ENCODE measurements around the gene IL23R. TPM values are rescaled to one million over a fixed set of nuclear protein-coding genes. Genes with fewer than 3 reads are reported as not detected.

Gene IL23R
- total and polyA plus RNA-seq, 8 donors = 0.06 to 0.31 (median 0.13) TPM; not detected in 3

DNA sequence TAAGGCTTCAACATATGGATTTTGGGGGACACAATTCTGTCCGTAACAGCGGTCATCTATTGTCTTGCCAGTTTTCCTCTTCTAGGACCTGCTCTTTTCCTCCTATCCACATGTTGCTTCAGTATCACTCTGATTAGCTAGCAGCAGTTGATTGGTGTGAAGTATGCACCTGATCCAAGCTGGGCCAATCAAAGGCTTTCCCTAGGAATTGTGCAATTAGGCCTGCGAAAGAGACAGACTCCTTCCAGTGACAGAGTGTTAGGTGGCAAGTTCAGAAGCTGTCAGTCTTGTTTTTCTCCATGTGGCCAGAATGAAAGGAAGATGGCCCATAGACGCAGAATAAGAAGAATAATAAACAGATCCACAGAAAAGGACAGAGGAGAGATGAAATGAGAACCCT, 107.3 kb downstream of the IL23R start:
- no peaks in the 10 kb centered on the region for H3K36me3 ChIP-seq
- DNase-seq (no peak), ATAC-seq (no peak)
- peaks cover 0 to 11% of the 10 kb centered on the region in 2 donors for H3K9me3 ChIP-seq
- H3K4me1 ChIP-seq = no peaks in the 10 kb centered on the region
- H3K4me3 ChIP-seq = no peak overlapping the region
- H3K27me3 ChIP-seq = no peaks in the 10 kb centered on the region
- TF ChIP-seq, protein P1, sequence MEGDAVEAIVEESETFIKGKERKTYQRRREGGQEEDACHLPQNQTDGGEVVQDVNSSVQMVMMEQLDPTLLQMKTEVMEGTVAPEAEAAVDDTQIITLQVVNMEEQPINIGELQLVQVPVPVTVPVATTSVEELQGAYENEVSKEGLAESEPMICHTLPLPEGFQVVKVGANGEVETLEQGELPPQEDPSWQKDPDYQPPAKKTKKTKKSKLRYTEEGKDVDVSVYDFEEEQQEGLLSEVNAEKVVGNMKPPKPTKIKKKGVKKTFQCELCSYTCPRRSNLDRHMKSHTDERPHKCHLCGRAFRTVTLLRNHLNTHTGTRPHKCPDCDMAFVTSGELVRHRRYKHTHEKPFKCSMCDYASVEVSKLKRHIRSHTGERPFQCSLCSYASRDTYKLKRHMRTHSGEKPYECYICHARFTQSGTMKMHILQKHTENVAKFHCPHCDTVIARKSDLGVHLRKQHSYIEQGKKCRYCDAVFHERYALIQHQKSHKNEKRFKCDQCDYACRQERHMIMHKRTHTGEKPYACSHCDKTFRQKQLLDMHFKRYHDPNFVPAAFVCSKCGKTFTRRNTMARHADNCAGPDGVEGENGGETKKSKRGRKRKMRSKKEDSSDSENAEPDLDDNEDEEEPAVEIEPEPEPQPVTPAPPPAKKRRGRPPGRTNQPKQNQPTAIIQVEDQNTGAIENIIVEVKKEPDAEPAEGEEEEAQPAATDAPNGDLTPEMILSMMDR (IDR thresholded peaks at IDR 0.05) = no peak
- no peak overlapping the region for H3K27ac ChIP-seq
- intact Hi-C loops (cut with DNase I) = no loop called here

DNA sequence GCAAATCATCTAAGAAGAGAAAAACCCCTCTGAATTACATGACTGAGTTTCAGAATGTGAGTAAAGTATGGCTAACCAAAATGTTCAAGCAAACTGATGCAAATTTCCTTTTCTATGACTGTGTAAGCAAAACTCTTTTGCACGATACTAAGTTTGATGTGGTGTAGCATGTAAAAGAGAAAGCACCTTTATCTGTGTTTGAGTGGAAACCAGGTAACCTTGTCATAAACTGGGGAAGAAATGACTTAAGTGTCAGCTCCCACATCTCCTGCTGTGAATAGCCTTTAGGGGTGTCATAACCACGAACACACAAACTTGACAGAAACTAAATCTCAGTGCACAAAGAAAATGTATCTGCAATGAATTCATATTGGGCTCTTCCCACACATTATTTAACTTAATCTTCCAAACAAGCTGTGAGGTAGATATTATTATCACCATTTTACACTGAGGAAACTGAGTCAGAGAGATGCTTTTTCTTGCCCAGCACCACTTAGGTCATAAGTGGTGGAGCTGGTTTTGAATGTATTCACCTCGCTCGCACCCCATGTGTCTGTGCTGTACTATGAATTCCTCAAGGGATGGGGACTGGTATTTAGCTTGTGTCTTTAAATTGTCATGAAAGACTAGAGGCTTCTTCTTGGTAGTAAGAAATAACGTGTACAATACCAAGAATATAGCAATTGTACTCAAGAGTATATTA, 108.5 kb downstream of the IL23R start:
- no peaks in the 10 kb centered on the region for H3K27me3 ChIP-seq
- no peak overlapping the region for H3K27ac ChIP-seq
- no peaks in the 10 kb centered on the region for H3K36me3 ChIP-seq
- TF ChIP-seq, protein P1 (IDR thresholded peaks at IDR 0.05) = no peak
- H3K4me1 ChIP-seq = no peaks in the 10 kb centered on the region
- H3K4me3 ChIP-seq = no peak overlapping the region
- H3K9me3 ChIP-seq = peaks cover 0 to 11% of the 10 kb centered on the region in 2 donors
- ATAC-seq (no peak), DNase-seq (no peak)
- intact Hi-C loops (cut with DNase I) = no loop called here

GRCh38 chr1:67280696-67281095, 114.4 kb downstream of the IL23R start:
- Histone ChIP-seq H3K27ac (no peak overlapping the region), H3K9me3 (no peaks in the 10 kb centered on the region), H3K36me3 (no peaks in the 10 kb centered on the region), H3K27me3 (no peaks in the 10 kb centered on the region), H3K4me3 (no peak overlapping the region), H3K4me1 (no peaks in the 10 kb centered on the region)
- TF ChIP-seq, protein P1 (IDR thresholded peaks at IDR 0.05) = no peak
- ATAC-seq (no peak), DNase-seq (no peak)
- intact Hi-C loops (cut with DNase I) = no loop called here

DNA sequence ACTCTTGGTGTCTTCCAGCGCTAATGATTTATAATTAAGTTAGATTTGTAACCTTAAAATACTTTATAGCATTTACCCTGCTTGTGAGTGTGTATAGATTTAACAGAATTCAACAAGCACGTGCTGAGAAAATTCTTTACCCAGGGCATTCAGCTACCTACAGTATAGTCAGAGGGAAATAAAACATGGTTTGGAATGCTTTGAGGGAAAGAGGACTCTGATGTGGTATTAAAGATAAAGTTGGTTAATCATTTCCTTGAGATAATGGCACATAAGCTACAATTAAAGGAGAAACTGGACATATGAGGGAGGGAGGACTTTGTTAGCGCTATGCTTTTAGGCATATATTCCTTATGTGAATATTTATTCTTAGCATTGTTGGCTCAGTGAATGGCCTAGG, 115.0 kb downstream of the IL23R start:
- Histone ChIP-seq H3K36me3 (no peaks in the 10 kb centered on the region), H3K27ac (no peak overlapping the region), H3K4me1 (no peaks in the 10 kb centered on the region), H3K9me3 (no peaks in the 10 kb centered on the region), H3K27me3 (no peaks in the 10 kb centered on the region), H3K4me3 (no peak overlapping the region)
- DNase-seq = no peak
- ATAC-seq = no peak
- intact Hi-C loops (cut with DNase I) = no loop called here
- TF ChIP-seq, protein P1 (IDR thresholded peaks at IDR 0.05) = no peak

DNA sequence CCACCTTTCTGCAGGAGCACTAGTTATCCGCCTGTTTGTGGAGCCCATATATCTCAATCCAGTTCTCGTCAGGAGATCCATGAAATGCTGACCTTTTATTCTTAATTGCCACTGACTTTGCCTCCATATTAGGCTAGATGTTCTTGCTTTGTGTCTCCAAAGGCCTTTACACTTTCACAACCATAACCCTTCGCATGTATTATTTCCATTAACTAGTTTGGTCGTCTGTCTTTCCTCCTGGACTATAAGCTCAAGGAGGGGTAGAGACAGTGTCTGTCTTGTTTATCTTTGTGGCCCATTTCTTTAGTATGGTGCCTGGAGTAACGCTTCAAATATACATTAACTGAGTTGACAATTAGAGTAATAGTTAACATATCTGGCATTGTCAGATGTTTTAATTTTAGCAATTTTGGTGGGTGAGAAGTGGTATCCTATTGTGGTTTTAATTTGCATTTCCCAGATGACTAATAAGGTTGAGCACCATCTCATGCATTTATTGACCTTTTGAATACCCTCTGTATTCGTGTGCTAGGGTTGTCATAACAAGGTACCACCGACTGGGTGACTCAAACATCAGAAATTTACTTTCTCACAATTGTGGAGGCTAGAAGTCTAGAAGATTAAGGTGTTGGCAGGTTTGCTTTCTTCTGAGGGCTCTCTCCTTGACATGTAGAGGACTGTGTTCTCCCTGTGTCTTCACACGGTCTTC, 119.7 kb downstream of the IL23R start:
- H3K27me3 ChIP-seq = no peaks in the 10 kb centered on the region
- DNase-seq (no peak), ATAC-seq (no peak)
- TF ChIP-seq, protein P1 (IDR thresholded peaks at IDR 0.05) = no peak
- intact Hi-C loops (cut with DNase I) = no loop called here
- H3K36me3 ChIP-seq = no peaks in the 10 kb centered on the region
- no peak overlapping the region for H3K27ac ChIP-seq
- H3K4me3 ChIP-seq = no peak overlapping the region
- no peaks in the 10 kb centered on the region for H3K4me1 ChIP-seq
- H3K9me3 ChIP-seq = no peaks in the 10 kb centered on the region
